Skeletal muscle tissue (tissue), 4 donors: ENCODE results near the gene CERS5. TPM values are rescaled to one million over a fixed set of nuclear protein-coding genes. Genes with fewer than 3 reads are reported as not detected.
"Not testable (repeated sequence)": the region's sequence is repeated elsewhere in the genome, so short reads cannot be mapped to it uniquely, and the experiment has no call there.

Experiments used
- H3K27ac ChIP-seq: one replicate; pipeline ENCODE4 v1.7.0; 2013; ENCODE audit warnings: mild to moderate bottlenecking, low read depth, low read length, inconsistent platforms
- H3K27me3 ChIP-seq, 3 donors: one replicate each; pipeline ENCODE4 v1.7.0; 2013; ENCODE audit warnings: low read length in 3 of 3; ENCODE audit not compliant: control insufficient read depth in 3 of 3, insufficient read depth in 3 of 3
- H3K36me3 ChIP-seq, 3 donors: one replicate each; pipeline ENCODE4 v1.7.0; 2013; ENCODE audit warnings: low read length in 3 of 3; ENCODE audit not compliant: control insufficient read depth in 3 of 3, insufficient read depth in 3 of 3
- H3K4me1 ChIP-seq, 3 donors: one replicate each; pipeline ENCODE4 v1.7.0; 2013; ENCODE audit warnings: low read length in 3 of 3, mild to moderate bottlenecking in 3 of 3; ENCODE audit not compliant: control insufficient read depth in 3 of 3, insufficient read depth in 3 of 3
- H3K4me3 ChIP-seq, 3 donors: one replicate each; pipeline ENCODE4 v1.7.0; 2013; ENCODE audit warnings: low read length in 3 of 3
- H3K9ac ChIP-seq, 3 donors: one replicate each; pipeline ENCODE4 v1.7.0; 2013; ENCODE audit warnings: low read length in 3 of 3, mild to moderate bottlenecking in 3 of 3, moderate library complexity in 2 of 3, low read depth in 1 of 3
- H3K9me3 ChIP-seq, 3 donors: one replicate each; pipeline ENCODE4 v1.7.0; 2013; ENCODE audit warnings: low read length in 3 of 3; ENCODE audit not compliant: control insufficient read depth in 3 of 3
- total RNA-seq: library from RNA; depleted of rRNA; stranded (reverse); fragments of >200 nt; gene quantifications from one replicate; pipeline ENCODE4 v1.2.3, GENCODE V29; 2014
- donor health status: Osteomylitis.

Gene CERS5
- total RNA-seq, 1 donor from 2014 or later: 43.8 TPM

GRCh38 chr12:50085615-50086072, 81.5 kb downstream of the CERS5 start:
- Histone ChIP-seq H3K27ac (peak overlapping the region; percentile 78), H3K9ac (peak overlapping the region; percentile 58 to 76 (median 61)), H3K4me3 (peak overlapping the region; percentile 77 to 96 (median 83)), H3K4me1 (peaks cover 9 to 19% (median 10%) of the 10 kb centered on the region in 3 donors), H3K9me3 (no peaks in the 10 kb centered on the region), H3K36me3 (peaks cover 21 to 36% (median 33%) of the 10 kb centered on the region in 3 donors), H3K27me3 (no peaks in the 10 kb centered on the region)

- peak within 1 kb of the TSS; percentile 78 for H3K27ac ChIP-seq
- H3K9ac ChIP-seq: peak within 1 kb of the TSS; percentile 83 to 91 (median 91)
- no peaks in the 10 kb centered on the region for H3K9me3 ChIP-seq
- H3K4me3 ChIP-seq: peak within 1 kb of the TSS; percentile 81 to 97 (median 96)
- H3K4me1 ChIP-seq: peaks cover 9 to 19% (median 10%) of the 10 kb centered on the region in 3 donors
- no peaks in the 10 kb centered on the region for H3K27me3 ChIP-seq
- H3K36me3 ChIP-seq: peaks cover 16 to 30% (median 27%) of the 10 kb centered on the region in 3 donors
Measured at GRCh38 chr12:50084775-50085614, 82.2 kb downstream of the CERS5 start, which contains the start of gene SMARCD1. SMARCD1 (plus strand) TSS chr12:50085342; CDS start chr12:50085370, 28 bp downstream.

- Histone ChIP-seq H3K4me3 (peak overlapping the region; percentile 81 to 97 (median 96)), H3K4me1 (peaks cover 9 to 19% (median 10%) of the 10 kb centered on the region in 3 donors), H3K36me3 (peaks cover 10 to 24% (median 21%) of the 10 kb centered on the region in 3 donors), H3K27ac (peak overlapping the region; percentile 78), H3K9ac (peak overlapping the region; percentile 83 to 91 (median 91))
- not testable (repeated sequence) for H3K27me3 ChIP-seq, H3K9me3 ChIP-seq
Measured at GRCh38 chr12:50084409-50084774, 82.8 kb downstream of the CERS5 start.

GRCh38 chr12:50083301-50083700, 83.9 kb downstream of the CERS5 start:
- Histone ChIP-seq H3K27ac (no peak overlapping the region), H3K27me3 (no peaks in the 10 kb centered on the region), H3K4me1 (peaks cover 9 to 10% (median 10%) of the 10 kb centered on the region in 3 donors), H3K9me3 (no peaks in the 10 kb centered on the region), H3K4me3 (no peak overlapping the region), H3K36me3 (peaks cover 10 to 16% (median 11%) of the 10 kb centered on the region in 3 donors), H3K9ac (no peak overlapping the region)

GRCh38 chr12:50082644-50083043, 84.5 kb downstream of the CERS5 start:
- Histone ChIP-seq H3K9ac (no peak overlapping the region), H3K27ac (no peak overlapping the region), H3K9me3 (no peaks in the 10 kb centered on the region)

GRCh38 chr12:50081096-50081808, 85.9 kb downstream of the CERS5 start:
- no peak overlapping the region for H3K9ac ChIP-seq
- no peak overlapping the region for H3K27ac ChIP-seq
- H3K9me3 ChIP-seq: no peaks in the 10 kb centered on the region
- H3K36me3 ChIP-seq: no peaks in the 10 kb centered on the region
- no peak overlapping the region for H3K4me3 ChIP-seq
- H3K4me1 ChIP-seq: peaks cover 7 to 10% (median 9%) of the 10 kb centered on the region in 3 donors
- H3K27me3 ChIP-seq: no peaks in the 10 kb centered on the region

More at GRCh38 chr12:50082644-50083043, 84.5 kb downstream of the CERS5 start:
- H3K4me1 ChIP-seq: peaks cover 9 to 10% (median 10%) of the 10 kb centered on the region in 3 donors
- no peak overlapping the region for H3K4me3 ChIP-seq
- H3K27me3 ChIP-seq: no peaks in the 10 kb centered on the region
- peaks cover 8 to 10% (median 10%) of the 10 kb centered on the region in 3 donors for H3K36me3 ChIP-seq

- H3K9ac ChIP-seq: no peak overlapping the region
Measured at GRCh38 chr12:50079771-50080170, 87.4 kb downstream of the CERS5 start.

More at GRCh38 chr12:50079771-50080170, 87.4 kb downstream of the CERS5 start:
- Histone ChIP-seq H3K4me3 (no peak overlapping the region), H3K4me1 (peaks cover 6% of the 10 kb centered on the region in 3 donors), H3K27ac (no peak overlapping the region), H3K9me3 (no peaks in the 10 kb centered on the region), H3K36me3 (no peaks in the 10 kb centered on the region), H3K27me3 (no peaks in the 10 kb centered on the region)

Other genes starting within 250 kb of the CERS5 start
- gene AQP2, start 216.6 kb downstream of the CERS5 start, total RNA-seq: not detected
- gene AQP5, start 205.5 kb downstream of the CERS5 start, total RNA-seq: 1.0 TPM
- gene AQP6, start 194.4 kb downstream of the CERS5 start, total RNA-seq: 0.52 TPM
- 23.5 TPM for gene RACGAP1, start 141.9 kb downstream of the CERS5 start, total RNA-seq
- gene ASIC1, start 109.8 kb downstream of the CERS5 start, total RNA-seq: 2.6 TPM
- gene SMARCD1, start 82.0 kb downstream of the CERS5 start, total RNA-seq: 19.3 TPM
- 104 TPM for gene GPD1, start 63.4 kb downstream of the CERS5 start, total RNA-seq
- gene COX14, start 55.1 kb downstream of the CERS5 start, total RNA-seq: 37.1 TPM
- gene LIMA1, start 116.2 kb upstream of the CERS5 start, total RNA-seq: 54.3 TPM
- gene FAM186A, start 229.2 kb upstream of the CERS5 start, total RNA-seq: not detected
- gene LARP4, start 233.5 kb upstream of the CERS5 start, total RNA-seq: 37.6 TPM